A549 (cell line): Measurements from ENCODE around the gene LGR6. TPM values are rescaled to one million over a fixed set of nuclear protein-coding genes. Genes with fewer than 3 reads are reported as not detected.

Experiments used
- ATAC-seq, 2 experiments: fragments of 200-7000 bp in 1 of 2; fragments of >200 bp in 1 of 2; cut with Nextera tagmentation in 1 of 2; cut with Tn5 transposase in 1 of 2; 3 replicates each; pipeline versions ENCODE4 v1.8.0 to v1.9.1; 2018 to 2020; ENCODE audit warnings: mild to moderate bottlenecking in 1 of 2, moderate library complexity in 1 of 2
- CTCF ChIA-PET: fragments of 300-600 bp; sonication (Branson Sonifier 250); formaldehyde crosslinking; extraction: SDS; loops from one replicate; lab custom pipeline; 2021; ENCODE audit warnings: antibody characterized with exemption, inconsistent platforms; lab: Yijun Ruan, JAX
- POLR2A ChIA-PET: fragments of 350-600 bp; formaldehyde crosslinking; extraction: SDS; loops from one replicate; lab custom pipeline; 2021; ENCODE audit warnings: antibody characterized with exemption, inconsistent platforms; lab: Yijun Ruan, JAX
- DNase-seq, 2 experiments: peaks; one replicate each; pipeline versions ENCODE4 v3.0.0 to v3.0.0-alpha.2; 2011 to 2016; ENCODE audit warnings: low read depth in 1 of 2, low spot score in 1 of 2
- FAIRE-seq: peaks from 2 replicates; lab custom pipeline; 2011; peaks lifted over from hg19 to GRCh38; lab: Jason Lieb, UNC
- H3K27ac ChIP-seq, 2 experiments: fragments of >200 bp; sonication (Bioruptor Twin); formaldehyde crosslinking; 3 replicates each; pipeline ENCODE4 v1.5.1; 2016 to 2017
- H3K4me1 ChIP-seq: fragments of >200 bp; sonication (Bioruptor Twin); formaldehyde crosslinking; 3 replicates; pipeline ENCODE4 v1.6.1; 2016
- H3K4me2 ChIP-seq: fragments of >200 bp; sonication (Bioruptor Twin); formaldehyde crosslinking; 3 replicates; pipeline ENCODE4 v1.6.1; 2016
- H3K4me3 ChIP-seq: fragments of >200 bp; sonication (Bioruptor Twin); formaldehyde crosslinking; 3 replicates; pipeline ENCODE4 v1.5.1; 2016
- H3K9me3 ChIP-seq: fragments of >200 bp; sonication (Bioruptor Twin); formaldehyde crosslinking; 3 replicates; pipeline ENCODE4 v1.6.1; 2016
- CBX2 ChIP-seq: fragments of 200-600 bp; sonication (generic); IDR thresholded peaks from 2 replicates; pipeline ENCODE4 v1.6.1; 2016; ENCODE audit warnings: low read depth, mild to moderate bottlenecking, borderline replicate concordance
- HOXA7 ChIP-seq: fragments of 250-450 bp; sonication (Bioruptor Pico); IDR thresholded peaks from 2 replicates; pipeline ENCODE4 v1.5.0; 2020; ENCODE audit warnings: mild to moderate bottlenecking, moderate library complexity
- HOXB13 ChIP-seq: fragments of 250-450 bp; sonication (Bioruptor Pico); IDR thresholded peaks from 2 replicates; pipeline ENCODE4 v1.5.0; 2020; ENCODE audit warnings: low read depth, mild to moderate bottlenecking, moderate library complexity
- JUNB ChIP-seq: fragments of >200 bp; sonication (Bioruptor Twin); formaldehyde crosslinking; IDR thresholded peaks from 2 replicates; pipeline ENCODE4 v1.6.1; 2016
- MAZ ChIP-seq: fragments of 150-350 bp; IDR thresholded peaks from 2 replicates; pipeline ENCODE4 v1.6.1; 2014; ENCODE audit warnings: antibody characterized with exemption, low read depth, low read length, borderline replicate concordance
- POLR2AphosphoS2 ChIP-seq: conservative IDR thresholded peaks from 2 replicates; pipeline ENCODE4 v1.6.1; 2012; ENCODE audit warnings: low read length, improper control_type of control experiment, inconsistent platforms
- RAD21 ChIP-seq, 2 experiments: fragments of >200 bp in 1 of 2; sonication (Bioruptor Twin) in 1 of 2; formaldehyde crosslinking in 1 of 2; IDR thresholded peaks in 1 of 2; conservative IDR thresholded peaks in 1 of 2; 2 replicates in 1 of 2; 3 replicates in 1 of 2; pipeline ENCODE4 v1.6.1; 2012 to 2018; ENCODE audit warnings: inconsistent platforms in 1 of 2
- RCOR1 ChIP-seq: fragments of 150-350 bp; IDR thresholded peaks from 2 replicates; pipeline ENCODE4 v1.6.1; 2014; ENCODE audit warnings: antibody characterized with exemption, low read length, low read depth
- RFX5 ChIP-seq: fragments of 450-650 bp; IDR thresholded peaks from 2 replicates; pipeline ENCODE4 v1.7.1; 2014; ENCODE audit warnings: antibody characterized with exemption, mild to moderate bottlenecking, moderate library complexity
- RNF2 ChIP-seq: fragments of 200-600 bp; sonication (generic); IDR thresholded peaks from 2 replicates; pipeline ENCODE4 v1.6.1; 2016; ENCODE audit warnings: low read depth, mild to moderate bottlenecking, antibody characterized with exemption, moderate library complexity, borderline replicate concordance
- SMC3 ChIP-seq: fragments of >200 bp; sonication (Bioruptor Twin); formaldehyde crosslinking; IDR thresholded peaks from 3 replicates; pipeline ENCODE4 v1.6.1; 2018; ENCODE audit warnings: inconsistent platforms
- SREBF2 ChIP-seq: fragments of 450-650 bp; IDR thresholded peaks from 2 replicates; pipeline ENCODE4 v1.6.1; 2014; ENCODE audit warnings: mild to moderate bottlenecking, moderate library complexity
- ZC3H11A ChIP-seq: fragments of 450-650 bp; IDR thresholded peaks from 2 replicates; pipeline ENCODE4 v1.6.1; 2014; ENCODE audit warnings: antibody characterized with exemption, mild to moderate bottlenecking
- ZNF302 ChIP-seq: fragments of 250-450 bp; sonication (Bioruptor Pico); IDR thresholded peaks from 2 replicates; pipeline ENCODE4 v1.9.0; 2021; ENCODE audit warnings: inconsistent platforms, mild to moderate bottlenecking, moderate library complexity
- WGBS: methylation state at CpG from one replicate; pipeline ENCODE4 v1.1.6; 2017; ENCODE audit errors: missing lambda C conversion rate; 5-methylcytosine and 5-hydroxymethylcytosine counted together
- polyA plus RNA-seq, 4 experiments: library from polyadenylated mRNA; depleted of rRNA in 3 of 4; stranded (reverse); fragments of >200 nt; fragmentation: RNase III in 1 of 4; extraction: RNeasy Plus Mini Kit Qiagen cat#74134 plus additional on column Dnase treatment in 1 of 4; gene quantifications; 2 replicates in 3 of 4; 3 replicates in 1 of 4; pipeline ENCODE4 v1.2.3, GENCODE V29; 2011 to 2017
- TF ChIP-seq, protein P1 (sequence below): fragments of >200 bp; sonication (Bioruptor Twin); formaldehyde crosslinking; IDR thresholded peaks from 3 replicates; pipeline ENCODE4 v1.5.1; 2016

LGR6 gene
- polyA plus RNA-seq, 2 of the 4 experiments (the other 2 are of a cell fraction), result 0.84 to 1.1 TPM

DNA sequence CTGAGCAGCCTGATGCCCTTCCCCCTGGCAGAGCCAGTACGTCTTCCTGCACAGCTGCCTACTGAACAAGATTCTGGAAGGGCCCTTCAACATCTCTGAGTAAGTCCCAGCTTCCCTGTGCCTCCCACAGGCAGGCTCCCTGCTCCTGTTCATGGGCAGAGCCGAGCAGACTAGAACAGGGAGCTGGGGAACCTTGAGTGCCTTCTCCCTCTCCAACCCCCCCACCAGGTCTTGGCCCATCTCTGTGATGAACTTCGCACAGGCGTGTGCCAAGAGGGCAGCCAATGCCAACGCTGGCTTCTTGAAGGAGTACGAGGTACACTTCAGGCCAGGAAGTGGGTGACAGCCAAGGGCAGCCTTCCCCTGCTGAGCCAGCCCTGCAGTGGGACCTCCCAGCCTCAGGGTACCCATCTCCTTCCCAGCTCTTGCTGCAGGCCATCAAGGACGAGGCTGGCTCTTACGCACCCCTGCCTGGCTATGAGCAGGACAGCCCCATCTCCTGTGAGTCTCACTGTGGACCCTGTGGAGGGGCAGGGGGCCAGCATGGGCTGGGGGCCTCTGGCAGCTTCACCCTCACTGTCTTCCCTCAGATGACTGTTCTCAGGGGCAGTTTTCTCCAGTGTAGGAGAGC lies 6.4 kb upstream of the LGR6 start (continued):
- TF ChIP-seq MAZ (no peak), RFX5 (no peak), SREBF2 (no peak), RCOR1 (no peak), JUNB (no peak), CBX2 (no peak), HOXA7 (no peak)

DNA sequence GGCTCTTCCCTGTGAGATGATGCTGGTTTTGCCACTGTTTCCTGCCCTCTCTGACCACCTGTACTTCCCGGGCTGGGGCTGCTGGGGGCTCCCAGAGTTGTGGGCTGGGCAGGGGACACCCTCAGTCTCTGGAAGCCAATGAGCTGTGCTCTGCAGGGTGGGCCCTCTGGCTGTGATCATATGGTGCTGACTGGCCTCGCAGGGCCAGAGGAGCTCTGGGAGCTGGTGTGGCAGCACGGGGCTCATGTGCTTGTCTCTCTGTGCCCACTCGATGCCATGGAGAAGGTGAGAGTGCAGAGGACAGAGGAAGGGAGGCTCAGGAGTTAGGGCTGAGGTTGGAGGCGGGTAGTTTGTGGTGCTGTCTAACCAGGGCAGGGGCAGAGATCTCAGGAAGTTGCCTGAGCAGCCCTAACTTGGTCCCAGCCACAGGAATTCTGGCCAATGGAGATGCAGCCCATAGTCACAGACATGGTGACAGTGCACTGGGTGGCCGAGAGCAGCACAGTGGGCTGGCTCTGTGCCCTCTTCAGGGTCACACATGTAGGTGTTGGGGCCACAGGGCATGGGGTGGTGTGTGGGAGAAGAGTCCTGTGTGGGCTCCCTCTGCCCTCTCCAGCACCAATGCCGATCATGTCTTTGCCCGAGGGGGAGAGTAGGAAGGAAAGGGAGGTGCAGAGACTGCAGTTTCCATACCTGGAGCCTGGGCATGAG lies 5.7 kb upstream of the LGR6 start:
- no peak for ATAC-seq
- no peak overlapping the region for H3K4me2 ChIP-seq
- no peak for FAIRE-seq
- no peaks in the 10 kb centered on the region for H3K9me3 ChIP-seq
- peaks cover 14% of the 10 kb centered on the region for H3K4me1 ChIP-seq
- WGBS, result 30% methylated on average over 6 of the region's 8 CpGs
- H3K4me3 ChIP-seq, result no peak overlapping the region
- CTCF ChIA-PET, result interaction anchor here (0.5 to 12.3 kb wide), 23 partner anchors 8 to 532 kb away, joined by 3 to 350 read pairs (median 7); no protein-coding TSS in a partner anchor
- POLR2A ChIA-PET, result no interaction called here
- TF ChIP-seq HOXB13 (CRISPR knock-in tag), result no peak
- no peak for TF ChIP-seq ZNF302 (CRISPR knock-in tag)
- TF ChIP-seq, protein P1, sequence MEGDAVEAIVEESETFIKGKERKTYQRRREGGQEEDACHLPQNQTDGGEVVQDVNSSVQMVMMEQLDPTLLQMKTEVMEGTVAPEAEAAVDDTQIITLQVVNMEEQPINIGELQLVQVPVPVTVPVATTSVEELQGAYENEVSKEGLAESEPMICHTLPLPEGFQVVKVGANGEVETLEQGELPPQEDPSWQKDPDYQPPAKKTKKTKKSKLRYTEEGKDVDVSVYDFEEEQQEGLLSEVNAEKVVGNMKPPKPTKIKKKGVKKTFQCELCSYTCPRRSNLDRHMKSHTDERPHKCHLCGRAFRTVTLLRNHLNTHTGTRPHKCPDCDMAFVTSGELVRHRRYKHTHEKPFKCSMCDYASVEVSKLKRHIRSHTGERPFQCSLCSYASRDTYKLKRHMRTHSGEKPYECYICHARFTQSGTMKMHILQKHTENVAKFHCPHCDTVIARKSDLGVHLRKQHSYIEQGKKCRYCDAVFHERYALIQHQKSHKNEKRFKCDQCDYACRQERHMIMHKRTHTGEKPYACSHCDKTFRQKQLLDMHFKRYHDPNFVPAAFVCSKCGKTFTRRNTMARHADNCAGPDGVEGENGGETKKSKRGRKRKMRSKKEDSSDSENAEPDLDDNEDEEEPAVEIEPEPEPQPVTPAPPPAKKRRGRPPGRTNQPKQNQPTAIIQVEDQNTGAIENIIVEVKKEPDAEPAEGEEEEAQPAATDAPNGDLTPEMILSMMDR, result no peak
- TF ChIP-seq ZC3H11A, result no peak
- no peak for TF ChIP-seq RAD21 (conservative IDR thresholded peaks at IDR 0.05 in 1 of 2, IDR thresholded peaks at IDR 0.05 in 1 of 2)
- no peak for TF ChIP-seq POLR2AphosphoS2
- H3K27ac ChIP-seq, result no peak overlapping the region
- DNase-seq, result no peak

DNA sequence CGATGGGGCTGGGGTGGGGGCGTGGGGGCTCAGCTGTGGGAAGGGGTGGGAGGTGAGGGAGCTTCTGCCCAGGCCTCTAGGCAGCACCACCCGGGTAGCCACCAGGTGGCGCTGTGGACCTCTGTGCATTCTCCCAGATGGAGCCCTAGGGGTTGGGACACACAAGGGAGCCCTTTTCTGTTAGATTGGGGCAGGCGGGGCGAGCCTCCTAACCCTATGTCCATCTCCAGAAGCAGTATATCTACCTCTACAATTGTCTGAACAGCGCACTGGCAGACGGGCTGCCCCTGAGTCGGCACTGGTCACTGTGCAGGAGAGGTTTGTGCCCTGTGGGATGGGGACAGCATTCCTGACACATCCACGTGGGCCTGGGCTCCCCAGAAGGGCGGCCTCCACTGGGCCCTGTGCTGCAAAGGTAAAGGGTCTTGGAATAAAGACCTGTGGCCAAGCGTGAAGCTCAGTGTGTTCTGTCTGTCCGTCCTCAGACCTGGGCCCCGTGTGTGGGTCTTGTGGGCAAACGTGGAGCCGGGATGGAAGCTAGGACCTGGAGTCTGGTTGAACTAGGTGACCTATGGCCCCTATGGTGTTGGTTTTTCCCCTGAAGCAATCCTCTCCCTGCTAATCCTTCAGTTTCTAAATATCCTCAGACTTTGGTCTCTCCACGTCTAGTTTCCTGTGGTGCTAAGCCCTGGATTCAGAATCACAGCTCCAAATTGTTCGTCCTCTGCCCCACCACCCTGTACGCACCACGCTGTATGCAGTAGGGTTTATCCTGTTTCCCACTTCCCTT lies 4.4 kb upstream of the LGR6 start:
- 78% methylated on average over 13 of the region's 20 CpGs for WGBS
- FAIRE-seq, result no peak

More for the DNA sequence above, 4.4 kb upstream of the LGR6 start:
- POLR2A ChIA-PET, result interaction anchor here (0.6 to 1.1 kb wide), 2 partner anchors 126 to 781 kb away, joined by 4 read pairs; no protein-coding TSS in a partner anchor
- DNase-seq (peak; percentile 63 to 70), ATAC-seq (peak; percentile 54 to 78)
- Histone ChIP-seq H3K4me1 (peaks cover 19% of the 10 kb centered on the region), H3K27ac (no peak overlapping the region), H3K4me3 (no peak overlapping the region)
- TF ChIP-seq RNF2 (no peak), RAD21 (conservative IDR thresholded peaks at IDR 0.05 in 1 of 2, IDR thresholded peaks at IDR 0.05 in 1 of 2) (peak; percentile 61 to 73), SMC3 (peak; percentile 75)
- TF ChIP-seq, protein P1, result peak; percentile 84
- TF ChIP-seq, all 56 proteins: peak for 3
- CTCF ChIA-PET, result interaction anchor here (0.6 to 12.3 kb wide), 54 partner anchors 9 to 536 kb away, joined by 3 to 350 read pairs (median 6); partner anchors contain the start of genes PTPN7 and UBE2T
- no peak overlapping the region for H3K4me2 ChIP-seq
- H3K9me3 ChIP-seq, result no peaks in the 10 kb centered on the region
